Activated T-helper 1 cell treated with anti-CD3 and anti-CD28 coated beads, Interleukin-2, amount 50 U/mL, for 16 hours (primary cell): ENCODE data around the gene FGFBP3.
"Not testable (repeated sequence)": the region's sequence is repeated elsewhere in the genome, so short reads cannot be mapped to it uniquely, and the experiment has no call there.

Source experiments
- DNase-seq, 2 donors: peaks; one replicate each; pipeline ENCODE4 v3.0.0-alpha.2; 2020; ENCODE audit warnings: low read depth in 1 of 2, low spot score in 1 of 2

Gene FGFBP3

DNA sequence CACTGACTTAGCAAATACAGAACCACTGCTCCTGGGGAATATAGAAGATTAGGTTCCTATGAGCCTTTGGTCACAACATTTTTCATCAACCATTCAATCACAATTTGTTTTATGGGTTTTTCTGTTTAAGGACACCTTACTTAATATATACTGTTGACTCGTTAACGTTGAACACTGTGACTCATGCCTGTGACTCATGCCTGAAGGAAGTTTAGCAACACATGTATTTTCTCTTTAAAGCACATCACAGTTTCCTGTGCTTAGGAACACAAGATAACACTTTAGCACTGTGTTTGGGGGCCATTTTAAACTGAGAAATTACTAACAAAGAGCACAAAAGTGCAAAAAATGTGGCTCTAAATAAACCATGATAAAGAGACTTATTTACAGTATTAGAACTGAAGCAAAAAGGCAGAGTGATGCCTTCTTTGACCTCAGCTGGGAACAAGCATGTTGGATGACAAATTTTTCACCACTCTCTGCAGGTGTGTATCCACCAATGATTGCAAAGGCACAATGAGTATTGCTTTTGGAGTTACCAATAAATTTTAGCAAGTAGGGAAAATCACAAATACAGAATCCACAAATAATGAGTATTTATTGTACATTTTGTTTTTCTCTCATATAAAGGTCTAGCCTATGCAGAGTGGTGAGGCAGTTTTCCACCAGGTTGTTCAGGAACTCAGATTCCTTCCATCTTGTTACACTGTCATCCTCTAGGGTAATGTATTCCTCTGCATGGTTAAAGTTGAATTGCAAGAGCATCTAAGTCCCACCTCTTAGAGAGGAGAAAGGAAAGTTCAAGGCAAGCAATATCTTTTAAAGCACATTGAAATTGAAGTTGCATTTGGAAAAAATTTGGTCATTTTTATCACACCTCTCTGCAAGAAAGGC lies 7.3 kb downstream of the FGFBP3 start:
- DNase-seq = peak in 1 of 2 donors; percentile 18

DNA sequence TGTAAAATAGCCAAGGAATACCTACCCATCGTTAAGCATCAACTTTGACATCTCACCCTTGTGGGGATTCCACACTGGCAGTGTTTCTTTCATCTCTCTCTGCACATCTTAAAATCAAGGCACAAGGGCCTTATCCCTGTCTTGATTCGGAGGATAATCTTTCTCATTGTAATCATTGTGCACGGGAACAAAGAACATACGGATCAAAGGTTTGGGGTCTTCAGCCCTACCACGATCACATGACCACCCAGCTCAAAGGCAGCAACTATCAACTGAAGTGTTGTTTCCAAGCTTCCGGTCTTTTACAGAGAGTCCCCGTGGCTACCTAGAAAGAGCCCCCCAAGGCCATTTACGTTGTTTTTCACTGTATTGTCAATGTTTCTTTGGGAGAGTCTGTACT lies 11.9 kb downstream of the FGFBP3 start:
- no peak for DNase-seq

DNA sequence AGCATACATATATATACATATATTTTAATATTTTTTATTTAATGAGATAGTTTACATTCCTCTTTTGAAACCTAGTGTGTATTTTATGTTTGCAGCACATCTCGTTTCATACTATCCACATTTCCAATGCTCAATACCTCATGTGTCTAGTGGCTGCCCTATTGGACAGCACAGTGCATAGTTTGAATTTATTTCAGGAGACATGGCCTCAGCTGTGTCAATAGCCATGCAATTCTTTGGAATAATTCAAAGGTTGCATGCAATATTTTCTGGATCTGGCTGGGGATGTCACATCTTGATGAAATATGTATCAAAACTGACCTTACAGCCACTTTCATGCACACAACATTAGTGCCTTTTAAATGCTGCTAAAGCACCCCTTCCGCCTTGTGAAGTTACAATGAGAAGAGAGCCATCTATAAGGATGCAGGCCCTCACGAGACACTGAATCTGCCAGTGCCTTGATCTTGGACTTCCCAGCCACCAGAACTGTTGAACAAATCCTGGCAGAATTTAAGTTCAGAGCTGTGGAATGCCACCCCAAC lies 13.0 kb downstream of the FGFBP3 start:
- DNase-seq = no peak

DNA sequence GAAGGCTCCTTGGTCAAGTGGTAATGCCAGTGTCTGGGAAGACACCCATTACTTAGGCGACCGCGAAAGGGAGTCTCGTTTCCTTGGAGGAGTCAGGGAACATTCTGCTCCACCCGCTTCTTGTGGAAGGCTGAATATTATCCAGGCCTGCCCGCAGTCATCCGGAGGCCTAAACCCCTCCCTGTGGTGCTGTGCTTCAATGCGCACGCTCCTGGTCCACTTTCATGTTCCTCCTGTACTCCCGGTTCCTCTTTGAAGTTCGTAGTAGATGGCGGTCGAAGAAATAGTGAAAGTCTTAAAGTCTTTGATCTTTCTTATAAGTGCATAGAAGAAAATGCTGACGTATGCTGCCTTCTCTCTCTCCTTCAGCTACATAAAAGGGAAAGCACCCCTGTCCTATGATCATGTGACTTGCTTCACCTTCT lies 15.0 kb downstream of the FGFBP3 start:
- not testable (repeated sequence) for DNase-seq

DNA sequence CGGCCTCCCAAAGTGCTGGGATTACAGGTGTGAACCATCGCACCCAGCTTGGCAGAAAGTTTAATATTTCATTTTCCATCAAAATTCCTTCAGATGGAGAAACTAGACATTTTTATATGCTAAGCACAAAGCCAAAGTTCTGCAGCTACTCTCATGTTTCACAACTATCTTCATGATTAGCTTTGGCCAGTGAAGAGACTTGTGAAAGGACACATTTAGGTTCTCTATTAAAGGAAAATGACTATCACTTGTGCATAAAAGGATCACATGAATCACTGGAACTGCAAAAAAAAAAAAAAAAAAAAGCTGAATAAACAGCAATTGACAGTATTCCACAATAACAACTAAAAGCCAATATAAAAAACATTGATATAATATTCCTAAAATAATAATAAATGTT lies 16.2 kb downstream of the FGFBP3 start:
- DNase-seq = no peak

DNA sequence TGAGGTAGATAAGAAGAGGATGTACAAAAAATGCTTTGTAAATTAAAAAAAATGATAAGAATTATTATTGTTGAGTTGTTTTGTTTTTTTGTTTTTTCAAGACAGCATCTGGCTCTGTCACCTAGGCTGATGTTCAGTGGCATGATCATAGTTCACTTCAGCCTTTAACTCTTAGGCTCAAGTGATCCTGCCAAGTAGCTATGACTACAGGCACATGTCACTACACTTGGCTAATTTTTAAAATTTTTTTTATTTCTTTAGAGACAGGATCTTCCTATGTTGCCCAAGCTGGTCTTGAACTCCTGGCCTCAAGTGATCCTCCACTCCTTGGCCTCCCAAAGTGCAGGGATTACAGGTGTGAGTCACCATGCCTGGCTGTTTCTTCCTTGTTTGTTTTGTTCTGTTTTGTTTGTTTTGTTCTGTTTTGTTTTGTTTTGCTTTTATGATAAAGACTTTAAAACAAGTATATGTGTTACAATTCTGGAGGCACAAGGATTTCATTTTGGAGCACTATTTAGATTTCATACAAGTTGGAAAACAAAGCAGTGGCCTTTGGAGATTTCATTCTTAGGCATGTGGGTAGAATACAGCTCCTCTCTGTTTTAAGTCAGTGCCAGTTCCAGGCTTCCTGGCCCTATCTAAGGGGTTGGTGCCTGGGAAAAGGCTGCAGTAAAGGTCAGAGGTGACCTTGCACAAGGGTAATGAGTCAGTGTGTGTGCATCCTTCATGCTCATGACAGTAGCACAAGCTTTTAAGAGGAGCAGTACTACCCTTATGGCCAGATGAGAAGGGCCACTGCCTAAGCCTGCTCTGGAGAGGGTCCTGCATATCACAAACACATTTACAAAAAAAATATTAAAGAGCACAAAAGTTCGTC lies 17.9 kb downstream of the FGFBP3 start:
- DNase-seq = no peak

DNA sequence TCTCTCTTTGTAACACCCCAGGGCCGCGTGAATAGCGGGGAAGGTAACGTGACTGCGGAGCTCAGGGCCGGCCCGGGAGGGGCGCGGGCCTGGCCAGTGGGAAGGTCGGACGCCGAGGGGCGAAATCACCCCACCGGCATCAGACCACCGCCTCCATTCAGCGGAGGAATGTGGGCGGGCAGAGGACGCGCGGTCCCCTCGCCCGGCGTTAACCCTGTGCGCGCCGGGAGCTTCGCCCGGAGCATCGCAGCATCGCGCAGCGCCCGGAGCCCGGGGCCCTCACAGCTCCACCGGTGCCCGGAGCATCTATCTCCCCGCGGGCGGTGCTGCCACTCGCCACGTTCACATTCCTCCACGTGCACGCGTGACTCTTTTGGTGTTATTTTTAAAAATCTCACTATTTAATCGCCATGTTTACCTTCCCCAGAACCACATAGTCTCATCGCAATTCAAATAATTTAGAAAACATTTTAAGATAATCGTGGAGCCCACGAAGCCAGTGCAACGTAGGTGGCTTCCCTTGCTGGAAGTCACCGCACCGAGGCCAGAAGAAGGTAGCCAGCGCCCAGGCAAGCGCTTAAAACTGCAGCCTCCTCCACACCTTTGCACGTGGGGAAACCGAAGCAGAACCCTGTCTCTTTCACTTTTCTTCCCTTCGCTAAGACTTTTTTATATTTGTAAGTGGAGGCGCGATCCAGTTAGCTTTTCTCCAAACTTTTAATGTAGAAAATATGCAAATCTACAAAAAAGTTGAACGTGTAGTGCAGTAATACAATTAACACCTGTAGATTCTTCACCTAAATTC lies 21.8 kb downstream of the FGFBP3 start:
- no peak for DNase-seq

DNA sequence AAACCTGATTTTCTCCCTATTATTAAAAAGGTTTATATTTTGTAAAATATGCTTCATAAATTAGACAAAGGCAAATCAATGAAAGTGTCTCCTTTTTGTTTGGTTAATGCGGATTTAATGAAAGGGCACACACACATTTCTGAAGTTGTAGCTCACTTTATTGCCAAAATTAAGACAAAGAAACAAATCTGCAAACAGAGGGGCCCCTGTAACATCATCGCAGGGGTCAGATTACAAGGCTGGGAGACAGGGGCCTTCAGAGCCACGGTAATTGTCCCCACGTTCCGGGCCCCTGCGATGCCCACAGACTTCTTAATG lies 22.4 kb downstream of the FGFBP3 start:
- DNase-seq = no peak

DNA sequence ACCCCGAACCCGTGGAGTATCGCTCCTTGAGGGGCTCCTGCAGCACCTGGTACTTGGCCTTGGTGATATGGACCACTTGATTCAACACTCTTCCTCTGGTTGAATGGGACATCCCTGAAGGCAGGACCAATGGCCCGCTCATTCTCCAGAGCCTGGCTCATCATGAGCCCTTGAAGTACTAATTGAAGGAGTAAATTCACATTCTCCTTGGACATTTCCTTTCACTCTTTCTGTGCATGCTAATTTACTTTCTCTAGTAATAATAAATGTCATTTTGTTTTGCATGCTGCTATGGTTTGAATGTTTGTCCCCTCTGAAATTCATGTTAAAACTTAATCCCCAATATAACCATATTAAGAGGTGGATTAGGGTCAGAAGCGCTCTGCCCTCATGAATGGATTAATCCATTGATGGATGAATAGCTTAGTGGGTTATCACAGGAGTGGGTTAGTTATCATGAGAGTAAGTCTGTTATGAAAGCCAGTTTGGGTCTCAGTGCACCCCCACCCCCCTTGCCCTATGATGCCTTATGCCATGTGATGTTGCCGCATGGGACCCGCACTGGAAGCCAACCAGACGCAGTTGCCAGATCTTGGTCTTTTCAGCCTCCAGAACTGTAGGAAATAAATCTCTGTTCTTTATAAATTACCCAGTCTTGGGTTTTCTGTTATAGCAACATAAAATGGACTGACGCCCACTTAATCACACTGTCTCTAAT lies 23.8 kb downstream of the FGFBP3 start:
- DNase-seq = no peak

DNA sequence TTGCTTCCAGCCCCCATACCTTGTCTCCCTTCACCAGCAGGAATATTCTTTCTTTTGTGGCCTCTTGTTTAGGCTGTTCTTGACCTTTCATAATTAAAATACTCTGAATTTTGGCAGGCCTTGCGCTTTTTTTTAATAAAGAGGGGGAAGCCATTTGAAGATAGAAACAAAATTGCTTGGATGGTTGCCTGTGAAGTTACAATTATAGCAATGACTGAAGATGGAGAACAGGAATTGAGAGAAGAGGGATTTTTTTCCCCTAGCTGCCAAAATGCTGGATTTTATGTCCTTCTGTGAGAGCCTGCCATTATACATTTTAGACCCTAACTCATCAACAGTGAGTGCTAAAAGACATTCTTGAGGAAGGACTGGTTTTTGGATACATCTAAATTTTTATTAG lies 24.8 kb downstream of the FGFBP3 start:
- DNase-seq = no peak

DNA sequence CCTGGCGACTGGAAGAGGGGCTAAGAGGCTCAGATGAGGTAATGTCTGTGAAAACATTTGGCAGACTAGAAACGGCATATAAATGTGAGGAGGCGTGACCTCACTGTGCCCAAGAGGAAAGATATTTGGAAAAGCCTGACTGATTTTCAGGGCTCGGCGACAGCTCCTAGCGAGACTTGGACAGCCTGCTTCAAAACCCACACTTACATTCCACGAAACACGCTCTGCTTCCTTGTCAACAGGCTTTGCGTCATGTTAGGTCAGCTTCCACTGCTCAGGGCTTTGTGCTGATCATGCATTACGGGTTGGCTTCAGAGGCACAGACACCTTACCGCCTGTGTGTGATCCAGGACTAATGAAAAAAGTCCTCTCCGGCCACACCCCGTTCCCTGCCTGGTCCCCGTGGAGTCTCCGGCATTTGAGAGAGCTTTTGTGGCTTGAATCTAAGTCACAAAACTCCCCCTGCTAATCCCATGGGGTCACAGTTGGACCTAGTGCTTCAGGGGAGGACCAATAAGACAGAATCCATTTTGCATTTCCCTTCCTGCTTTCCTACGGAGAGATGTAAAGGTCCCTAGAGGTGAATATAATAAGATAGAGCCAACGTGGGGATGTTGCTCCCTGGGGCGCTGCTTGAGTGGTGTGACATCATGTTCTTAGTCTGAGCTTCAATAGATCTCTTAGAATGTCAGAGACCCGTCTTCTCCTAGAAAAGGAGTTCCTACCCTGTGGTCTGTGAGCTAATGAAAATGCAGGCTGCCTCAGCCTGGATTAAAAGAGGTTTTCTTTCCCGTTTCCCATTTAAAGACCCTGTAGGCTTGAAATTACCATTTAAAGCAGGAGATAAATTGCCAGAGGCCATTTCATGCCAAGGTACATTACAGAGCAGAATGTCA lies 25.5 kb downstream of the FGFBP3 start:
- DNase-seq = no peak

DNA sequence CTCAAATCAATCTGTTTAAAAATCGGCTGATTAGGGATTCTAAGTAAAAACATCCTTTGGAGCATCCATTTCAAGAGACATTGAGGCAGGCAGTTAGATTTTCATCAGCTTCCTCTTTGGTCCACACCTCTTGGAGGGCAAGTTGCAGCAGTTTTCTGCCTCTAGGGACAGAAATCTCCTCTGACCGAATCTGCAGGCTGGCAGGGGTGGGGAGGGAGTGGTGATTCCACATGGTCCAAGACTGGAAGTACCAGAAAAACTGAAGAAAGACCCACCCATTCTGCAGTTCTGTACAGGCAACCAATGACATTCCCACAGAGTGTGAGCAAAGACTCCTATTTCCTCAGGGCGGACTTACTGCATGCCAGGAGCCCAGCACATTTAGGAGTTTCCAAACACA lies 29.0 kb downstream of the FGFBP3 start:
- DNase-seq = no peak

DNA sequence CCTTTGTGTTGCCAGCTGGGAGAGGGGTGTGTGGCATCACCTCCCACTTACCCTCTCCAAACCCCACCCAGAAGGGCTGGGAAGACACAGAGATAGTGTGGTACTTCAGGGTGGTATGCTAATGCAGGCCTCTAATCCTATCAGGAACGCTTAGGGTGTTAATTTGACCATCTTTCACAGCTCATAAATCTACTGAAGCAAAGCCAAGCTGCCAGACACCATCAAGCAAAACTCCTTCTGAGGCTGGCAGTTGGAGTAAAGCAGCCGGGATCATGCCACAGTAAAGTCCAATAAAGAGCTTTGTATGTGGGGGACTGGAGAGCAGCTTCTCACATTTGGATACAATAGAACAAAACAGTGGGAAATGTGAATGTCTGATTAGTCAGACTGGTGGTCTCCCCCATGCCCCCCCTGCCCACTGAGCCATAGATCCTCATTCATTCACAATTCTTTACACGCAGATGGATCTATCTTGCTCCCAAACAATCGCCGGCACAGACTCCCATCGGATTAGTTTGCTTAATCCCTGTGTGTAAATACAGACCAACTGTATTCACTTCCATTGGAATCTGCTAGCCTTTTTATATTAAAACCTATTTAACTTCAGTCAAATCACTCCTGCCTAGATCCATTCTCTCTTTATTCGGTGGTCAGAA lies 29.6 kb downstream of the FGFBP3 start:
- no peak for DNase-seq

DNA sequence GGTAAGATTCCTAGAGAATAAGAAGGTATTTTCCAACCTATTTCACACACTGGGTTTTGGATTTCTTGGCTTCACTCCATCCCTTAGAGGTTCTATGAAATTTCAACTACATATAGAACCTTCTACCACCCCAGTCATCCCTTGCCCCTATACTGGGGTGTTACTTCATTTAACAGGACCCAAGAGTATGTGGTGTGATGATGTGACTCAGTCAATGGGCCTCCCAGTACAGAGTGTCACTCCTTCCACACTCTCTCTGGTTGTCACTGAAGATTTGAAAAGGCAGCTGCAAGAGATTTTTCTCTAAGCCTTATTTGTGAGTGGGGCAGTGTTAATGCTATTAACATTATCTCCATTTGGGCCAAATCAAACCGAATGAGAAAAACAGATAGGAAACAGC lies 33.5 kb downstream of the FGFBP3 start:
- no peak for DNase-seq

DNA sequence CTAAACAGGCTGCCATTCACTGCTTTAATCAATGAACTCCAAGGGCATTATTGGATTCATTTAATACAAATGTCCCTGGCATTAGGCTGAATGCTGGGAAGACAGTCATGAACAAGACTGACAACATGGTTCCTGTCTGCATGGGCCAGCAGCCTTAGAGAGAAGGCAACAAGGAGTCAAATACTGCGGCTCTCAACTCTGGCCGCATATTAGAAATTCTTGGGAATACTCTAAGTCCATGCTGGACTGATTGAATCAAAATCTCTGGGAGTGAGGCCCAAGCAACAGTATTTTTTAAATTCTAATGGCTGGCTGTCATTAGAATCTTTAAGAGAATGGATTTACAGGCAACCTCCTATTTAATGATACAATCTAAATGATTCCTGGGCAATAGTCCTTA lies 34.1 kb downstream of the FGFBP3 start:
- no peak for DNase-seq

DNA sequence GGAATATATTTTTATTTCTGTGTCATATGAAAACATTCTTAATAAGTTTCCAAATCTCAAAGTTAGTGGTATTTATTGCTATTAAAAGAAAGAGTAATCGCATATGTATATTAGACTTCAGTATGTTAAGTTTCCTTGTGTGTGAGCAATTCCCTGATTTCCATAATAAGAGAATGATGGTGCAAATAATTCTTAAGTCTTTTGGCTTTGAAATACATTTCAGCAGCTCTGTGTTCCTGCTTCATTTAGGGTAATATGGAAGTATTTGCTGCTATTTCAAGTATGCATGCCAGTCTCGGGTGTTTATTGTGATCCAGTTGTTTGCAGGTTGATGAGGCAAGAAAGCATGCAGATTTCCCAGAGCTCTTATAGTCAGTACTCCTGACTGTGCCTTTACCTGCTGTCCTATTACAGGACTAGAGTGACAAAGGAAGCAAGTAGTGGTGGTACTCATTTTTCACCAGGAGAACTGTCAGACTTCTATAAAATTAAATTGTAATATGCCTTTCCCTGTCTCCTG lies 43.7 kb downstream of the FGFBP3 start:
- no peak for DNase-seq

DNA sequence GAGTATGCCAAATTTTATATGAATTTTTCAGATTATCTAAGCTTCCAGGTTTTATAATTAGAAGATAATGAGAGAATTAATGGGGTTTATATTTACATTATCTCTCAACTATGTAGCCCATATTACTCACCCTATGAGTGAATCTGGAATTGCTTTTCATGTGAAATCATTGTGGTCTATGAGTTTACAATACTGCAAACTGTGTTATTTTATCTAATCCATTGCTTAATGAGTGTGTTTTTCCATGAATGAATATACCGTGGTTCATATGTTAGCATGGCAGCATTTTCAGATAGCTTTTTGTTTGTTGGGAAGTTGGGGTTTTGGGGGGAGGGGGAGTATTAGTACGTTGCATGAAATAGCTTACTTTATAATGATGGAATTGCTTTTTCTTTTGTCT lies 44.5 kb downstream of the FGFBP3 start:
- no peak for DNase-seq

DNA sequence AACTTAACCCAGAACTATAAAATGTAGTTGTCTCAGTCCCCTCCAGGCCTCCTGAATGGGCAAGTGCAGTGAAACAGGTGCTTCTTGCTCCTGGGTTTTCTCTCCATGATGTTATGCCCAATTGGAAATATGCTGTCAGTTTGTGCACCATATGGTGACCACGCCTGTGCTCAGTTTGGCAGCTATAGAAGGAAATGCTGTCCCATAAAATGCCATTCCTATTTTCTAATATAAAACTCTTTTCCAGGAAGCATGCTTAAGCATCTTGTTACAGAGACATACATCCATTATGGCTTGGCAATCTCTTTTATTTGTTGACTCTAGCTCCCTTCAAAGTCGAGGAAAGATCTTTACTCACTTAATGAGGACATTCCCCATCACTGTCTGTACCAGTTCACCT lies 45.2 kb downstream of the FGFBP3 start:
- no peak for DNase-seq

DNA sequence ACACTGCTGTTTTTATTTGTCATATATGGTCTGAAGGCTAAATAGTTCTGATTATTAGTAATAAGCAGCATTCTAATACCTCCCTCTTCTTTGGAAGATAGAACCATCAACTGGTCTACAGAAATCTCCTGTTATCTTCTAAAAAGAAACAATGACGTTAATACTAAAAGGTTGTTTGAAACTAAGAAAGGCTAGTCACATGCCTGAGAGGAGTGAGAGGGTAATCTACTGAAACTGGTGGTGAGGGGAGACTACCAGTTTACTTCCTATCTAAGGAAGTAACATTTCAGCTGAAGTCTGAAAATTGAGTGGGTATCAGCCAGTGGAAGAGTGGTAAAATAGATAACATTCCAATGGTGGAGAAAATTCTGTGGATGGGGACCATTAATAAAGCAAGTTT lies 48.4 kb downstream of the FGFBP3 start:
- no peak for DNase-seq
